ENCODE measurements around the gene OPN1MW3.

DNA sequence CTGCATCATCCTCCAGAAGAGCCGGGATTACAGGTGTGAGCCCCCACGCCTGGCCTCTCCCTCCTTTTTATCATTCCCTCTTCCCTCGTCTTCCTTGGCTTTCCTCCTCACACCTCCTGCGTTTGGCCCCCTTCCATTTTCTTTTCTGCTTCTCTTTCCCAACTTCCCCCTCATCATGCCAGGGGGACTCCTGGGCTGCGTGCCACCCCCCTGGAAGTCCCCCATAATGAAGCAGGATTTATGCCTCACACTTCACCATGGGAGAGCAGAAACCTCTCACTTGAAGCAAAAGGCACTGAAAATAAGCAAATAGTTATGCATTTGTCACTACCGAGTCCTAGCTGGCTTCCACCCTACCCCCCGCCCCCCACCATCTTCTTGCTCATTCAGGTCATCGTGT is 46.1 kb downstream of the OPN1MW3 start:
- TF ChIP-seq POLR2A (IDR thresholded peaks at IDR 0.05) = no peak
- TF ChIP-seq, protein P1, sequence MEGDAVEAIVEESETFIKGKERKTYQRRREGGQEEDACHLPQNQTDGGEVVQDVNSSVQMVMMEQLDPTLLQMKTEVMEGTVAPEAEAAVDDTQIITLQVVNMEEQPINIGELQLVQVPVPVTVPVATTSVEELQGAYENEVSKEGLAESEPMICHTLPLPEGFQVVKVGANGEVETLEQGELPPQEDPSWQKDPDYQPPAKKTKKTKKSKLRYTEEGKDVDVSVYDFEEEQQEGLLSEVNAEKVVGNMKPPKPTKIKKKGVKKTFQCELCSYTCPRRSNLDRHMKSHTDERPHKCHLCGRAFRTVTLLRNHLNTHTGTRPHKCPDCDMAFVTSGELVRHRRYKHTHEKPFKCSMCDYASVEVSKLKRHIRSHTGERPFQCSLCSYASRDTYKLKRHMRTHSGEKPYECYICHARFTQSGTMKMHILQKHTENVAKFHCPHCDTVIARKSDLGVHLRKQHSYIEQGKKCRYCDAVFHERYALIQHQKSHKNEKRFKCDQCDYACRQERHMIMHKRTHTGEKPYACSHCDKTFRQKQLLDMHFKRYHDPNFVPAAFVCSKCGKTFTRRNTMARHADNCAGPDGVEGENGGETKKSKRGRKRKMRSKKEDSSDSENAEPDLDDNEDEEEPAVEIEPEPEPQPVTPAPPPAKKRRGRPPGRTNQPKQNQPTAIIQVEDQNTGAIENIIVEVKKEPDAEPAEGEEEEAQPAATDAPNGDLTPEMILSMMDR (IDR thresholded peaks at IDR 0.05 in 4 of 5, conservative IDR thresholded peaks at IDR 0.05 in 1 of 5) = no peak
